H9 (cell line): ENCODE data around the gene COQ5. TPM values are rescaled to one million over a fixed set of nuclear protein-coding genes. Genes with fewer than 3 reads are reported as not detected.

Experiments used
- DNase-seq: peaks from one replicate; pipeline ENCODE4 v3.0.0-alpha.2; 2017
- H2AFZ ChIP-seq: one replicate; pipeline ENCODE4 v1.6.1; 2013; ENCODE audit warnings: mild to moderate bottlenecking, low read length, control low read depth, moderate library complexity
- H2AK5ac ChIP-seq: 2 replicates; pipeline ENCODE4 v1.6.1; 2013; ENCODE audit warnings: low read length, control low read depth, mixed read lengths; ENCODE audit not compliant: insufficient read length
- H2BK120ac ChIP-seq: one replicate; pipeline ENCODE4 v1.6.1; 2013; ENCODE audit warnings: low read depth, mild to moderate bottlenecking, low read length, control low read depth, inconsistent platforms; ENCODE audit not compliant: poor library complexity, severe bottlenecking
- H2BK12ac ChIP-seq: 2 replicates; pipeline ENCODE4 v1.6.1; 2013; ENCODE audit warnings: low read length, control low read depth, mixed read lengths, low read depth; ENCODE audit not compliant: insufficient read length
- H2BK15ac ChIP-seq: 2 replicates; pipeline ENCODE4 v1.6.1; 2013; ENCODE audit warnings: low read depth, low read length, control low read depth
- H2BK20ac ChIP-seq: one replicate; pipeline ENCODE4 v1.6.1; 2013; ENCODE audit warnings: low read depth, mild to moderate bottlenecking, low read length, control low read depth, inconsistent platforms; ENCODE audit not compliant: poor library complexity, severe bottlenecking
- H2BK5ac ChIP-seq: 2 replicates; pipeline ENCODE4 v1.6.1; 2013; ENCODE audit warnings: low read length, control low read depth, mixed read lengths; ENCODE audit not compliant: insufficient read length
- H3K14ac ChIP-seq: 2 replicates; pipeline ENCODE4 v1.6.1; 2013; ENCODE audit warnings: low read length, control low read depth; ENCODE audit not compliant: insufficient read depth
- H3K18ac ChIP-seq: 2 replicates; pipeline ENCODE4 v1.6.1; 2013; ENCODE audit warnings: low read depth, mild to moderate bottlenecking, mixed read lengths, low read length, control low read depth; ENCODE audit not compliant: insufficient read length
- H3K23ac ChIP-seq: 2 replicates; pipeline ENCODE4 v1.6.1; 2013; ENCODE audit warnings: low read length, control low read depth, mixed read lengths, low read depth; ENCODE audit not compliant: insufficient read length
- H3K23me2 ChIP-seq: 2 replicates; pipeline ENCODE4 v1.6.1; 2013; ENCODE audit warnings: low read depth, mild to moderate bottlenecking, mixed read lengths, low read length, control low read depth; ENCODE audit not compliant: insufficient read length, poor library complexity, severe bottlenecking
- H3K27ac ChIP-seq: 2 replicates; pipeline ENCODE4 v1.5.1; 2013; ENCODE audit warnings: low read length, control low read depth, mixed read lengths, low read depth; ENCODE audit not compliant: insufficient read length
- H3K27me3 ChIP-seq: 2 replicates; pipeline ENCODE4 v1.6.1; 2013; ENCODE audit warnings: low read length, control low read depth, inconsistent platforms; ENCODE audit not compliant: insufficient read depth
- H3K4ac ChIP-seq: 2 replicates; pipeline ENCODE4 v1.6.1; 2013; ENCODE audit warnings: low read depth, mild to moderate bottlenecking, control low read depth, inconsistent platforms, low read length, moderate library complexity
- H3K4me1 ChIP-seq: 2 replicates; pipeline ENCODE4 v1.6.1; 2013; ENCODE audit warnings: low read length, control low read depth, inconsistent platforms; ENCODE audit not compliant: insufficient read depth
- H3K4me2 ChIP-seq: 2 replicates; pipeline ENCODE4 v1.6.1; 2013; ENCODE audit warnings: low read length, control low read depth, mixed read lengths; ENCODE audit not compliant: insufficient read length, insufficient read depth
- H3K56ac ChIP-seq: 2 replicates; pipeline ENCODE4 v1.6.1; 2013; ENCODE audit warnings: low read depth, mild to moderate bottlenecking, mixed read lengths, low read length, control low read depth; ENCODE audit not compliant: insufficient read length
- H3K79me1 ChIP-seq: 2 replicates; pipeline ENCODE4 v1.6.1; 2013; ENCODE audit warnings: low read depth, mild to moderate bottlenecking, moderate library complexity, low read length, control low read depth, inconsistent platforms; ENCODE audit not compliant: insufficient read depth, poor library complexity, severe bottlenecking
- H3K79me2 ChIP-seq: 2 replicates; pipeline ENCODE4 v1.6.1; 2013; ENCODE audit warnings: low read length, control low read depth, inconsistent platforms; ENCODE audit not compliant: insufficient read depth
- H3K9ac ChIP-seq: 2 replicates; pipeline ENCODE4 v1.6.1; 2013; ENCODE audit warnings: low read length, control low read depth, mixed read lengths; ENCODE audit not compliant: insufficient read length; ENCODE audit errors: extremely low read depth
- H3K9me3 ChIP-seq: one replicate; pipeline ENCODE4 v1.6.1; 2013; ENCODE audit warnings: low read depth, low read length, inconsistent platforms; ENCODE audit not compliant: control insufficient read depth
- H3T11ph ChIP-seq: one replicate; pipeline ENCODE4 v1.6.1; 2013; ENCODE audit warnings: mild to moderate bottlenecking, low read length, control low read depth, inconsistent platforms
- H4K20me1 ChIP-seq: one replicate; pipeline ENCODE4 v1.6.1; 2013; ENCODE audit not compliant: control insufficient read depth, insufficient read length, insufficient read depth
- H4K5ac ChIP-seq: 2 replicates; pipeline ENCODE4 v1.6.1; 2013; ENCODE audit warnings: low read depth, mild to moderate bottlenecking, mixed read lengths, low read length, control low read depth; ENCODE audit not compliant: insufficient read length
- H4K8ac ChIP-seq: replicated peaks from 2 replicates; pipeline ENCODE4 v1.6.1; 2013; ENCODE audit warnings: low read length, control low read depth, mixed read lengths, low read depth; ENCODE audit not compliant: insufficient read length
- H4K91ac ChIP-seq: 2 replicates; pipeline ENCODE4 v1.6.1; 2013; ENCODE audit warnings: low read depth, mild to moderate bottlenecking, moderate library complexity, mixed read lengths, low read length, control low read depth; ENCODE audit not compliant: insufficient read length
- H3K27ac Mint-ChIP-seq, 3 experiments: 2 replicates in 2 of 3; 3 replicates in 1 of 3; pipeline ENCODE4 v1.8.0; 2020 to 2021; ENCODE audit warnings: mixed read lengths in 3 of 3, mild to moderate bottlenecking in 1 of 3, moderate library complexity in 1 of 3
- H3K27me3 Mint-ChIP-seq: 2 replicates; pipeline ENCODE4 v1.8.0; 2021; ENCODE audit warnings: low read depth, mild to moderate bottlenecking, moderate library complexity, mixed read lengths
- H3K36me3 Mint-ChIP-seq, 3 experiments: 2 replicates in 2 of 3; 3 replicates in 1 of 3; pipeline ENCODE4 v1.8.0; 2020 to 2021; ENCODE audit warnings: low read depth in 3 of 3, mixed read lengths in 3 of 3; ENCODE audit not compliant: insufficient read depth in 1 of 3
- H3K4me1 Mint-ChIP-seq, 2 experiments: 2 replicates each; pipeline ENCODE4 v1.8.0; 2020; ENCODE audit warnings: mixed read lengths in 2 of 2
- H3K4me3 Mint-ChIP-seq, 2 experiments: 2 replicates in 1 of 2; 3 replicates in 1 of 2; pipeline ENCODE4 v1.8.0; 2020 to 2021; ENCODE audit warnings: mild to moderate bottlenecking in 2 of 2, mixed read lengths in 2 of 2, moderate library complexity in 1 of 2
- H3K9me3 Mint-ChIP-seq, 2 experiments: 2 replicates in 1 of 2; 3 replicates in 1 of 2; pipeline ENCODE4 v1.8.0; 2020; ENCODE audit warnings: mild to moderate bottlenecking in 2 of 2, mixed read lengths in 2 of 2, moderate library complexity in 1 of 2
- CTCF ChIP-seq: fragments of 200-600 bp; sonication (generic); conservative IDR thresholded peaks from 3 replicates; pipeline ENCODE4 v1.8.0; 2021; ENCODE audit warnings: antibody characterized with exemption, mild to moderate bottlenecking
- WGBS: extraction: QIAGEN DNeasy Blood & Tissue Kit; methylation state at CpG from one replicate; pipeline ENCODE4 v1.1.7; 2013; ENCODE audit warnings: missing lambda C conversion rate, low lambda C conversion rate, mixed read lengths; ENCODE audit not compliant: insufficient read length; ENCODE audit errors: extremely low coverage; 5-methylcytosine and 5-hydroxymethylcytosine counted together
- total RNA-seq: library from RNA; stranded (reverse); gene quantifications from 2 replicates; pipeline ENCODE4 v1.2.1, GENCODE V29; 2021

The COQ5 gene
- total RNA-seq, 1 experiment from 2014 or later = 34.8 TPM

GRCh38 chr12:120485961-120486881, 42.7 kb downstream of the COQ5 start:
- H3K9me3 ChIP-seq = no peaks in the 10 kb centered on the region
- no peak overlapping the region for H2AFZ ChIP-seq
- no peak overlapping the region for H3K14ac ChIP-seq
- no peak overlapping the region for H3K9ac ChIP-seq
- H3K27me3 Mint-ChIP-seq = no peaks in the 10 kb centered on the region
- H3K4me3 Mint-ChIP-seq = no peak overlapping the region
- no peak overlapping the region; a peak in 1 of 7 replicates for H3K27ac Mint-ChIP-seq
- H3K27me3 ChIP-seq = no peaks in the 10 kb centered on the region
- no peaks in the 10 kb centered on the region for H3K79me2 ChIP-seq
- no CpG with 5 or more reads among the region's 7 CpGs for WGBS
- no peak overlapping the region for H3K18ac ChIP-seq
- no peak overlapping the region for H3K4ac ChIP-seq
- H3K23ac ChIP-seq = no peak overlapping the region
- H4K8ac ChIP-seq = no peak overlapping the region
- no peak for TF ChIP-seq CTCF
- H3K56ac ChIP-seq = no peak overlapping the region
- H3K4me1 Mint-ChIP-seq = no peaks in the 10 kb centered on the region
- no peak overlapping the region for H2AK5ac ChIP-seq
- no peaks in the 10 kb centered on the region for H3K9me3 Mint-ChIP-seq
- no peak overlapping the region for H4K5ac ChIP-seq
- H3K4me2 ChIP-seq = no peak overlapping the region
- no peaks in the 10 kb centered on the region for H4K20me1 ChIP-seq
- no peak overlapping the region for H2BK20ac ChIP-seq
- no peak overlapping the region for H2BK15ac ChIP-seq
- H3K36me3 Mint-ChIP-seq = peaks cover 0 to 5% (median 2%) of the 10 kb centered on the region in 3 experiments; a peak in 6 of 7 replicates
- no peak overlapping the region for H4K91ac ChIP-seq
- H2BK120ac ChIP-seq = no peak overlapping the region
- no peaks in the 10 kb centered on the region for H3K23me2 ChIP-seq
- H3K27ac ChIP-seq = no peak overlapping the region
- no peaks in the 10 kb centered on the region for H3K79me1 ChIP-seq
- no peak for DNase-seq
- H2BK12ac ChIP-seq = no peak overlapping the region
- H3T11ph ChIP-seq = no peak overlapping the region
- no peaks in the 10 kb centered on the region for H3K4me1 ChIP-seq
- H2BK5ac ChIP-seq = no peak overlapping the region
